HG03025 (cell line): ENCODE results near the gene MAPK4.

Experiments used
- ATAC-seq: cut with Tn5 transposase; IDR thresholded peaks from one replicate; pipeline ENCODE4 v1.9.1; 2021; ENCODE audit warnings: mild to moderate bottlenecking, moderate library complexity; ENCODE audit not compliant: unreplicated experiment, low FRiP score

MAPK4 gene

GRCh38 chr18:50707855-50708469 lies 148.1 kb downstream of the MAPK4 start:
- no peak for ATAC-seq

GRCh38 chr18:50709193-50709592 lies 149.3 kb downstream of the MAPK4 start:
- ATAC-seq: no peak

GRCh38 chr18:50711386-50711785 lies 151.5 kb downstream of the MAPK4 start:
- no peak for ATAC-seq

- ATAC-seq: no peak
Observed at GRCh38 chr18:50715919-50716318, 156.0 kb downstream of the MAPK4 start.

- no peak for ATAC-seq
Observed at GRCh38 chr18:50716902-50717301, 157.0 kb downstream of the MAPK4 start.

GRCh38 chr18:50717563-50717962 lies 157.7 kb downstream of the MAPK4 start:
- no peak for ATAC-seq

- no peak for ATAC-seq
Observed at GRCh38 chr18:50719471-50720324, 159.8 kb downstream of the MAPK4 start.

GRCh38 chr18:50720325-50720674 lies 160.4 kb downstream of the MAPK4 start:
- ATAC-seq: no peak

GRCh38 chr18:50721006-50721405 lies 161.1 kb downstream of the MAPK4 start:
- no peak for ATAC-seq

- ATAC-seq: no peak
Observed at GRCh38 chr18:50721451-50722120, 161.7 kb downstream of the MAPK4 start.

- ATAC-seq: no peak
Observed at GRCh38 chr18:50722311-50722710, 162.4 kb downstream of the MAPK4 start.

GRCh38 chr18:50724751-50725151 lies 164.9 kb downstream of the MAPK4 start:
- no peak for ATAC-seq

- ATAC-seq: peak; percentile 60
Observed at GRCh38 chr18:50726960-50727589, 167.2 kb downstream of the MAPK4 start.

GRCh38 chr18:50727721-50728471 lies 168.0 kb downstream of the MAPK4 start:
- no peak for ATAC-seq

GRCh38 chr18:50729376-50729775 lies 169.5 kb downstream of the MAPK4 start:
- no peak for ATAC-seq

- no peak for ATAC-seq
Observed at GRCh38 chr18:50729986-50730385, 170.1 kb downstream of the MAPK4 start.

GRCh38 chr18:50734342-50734741 lies 174.5 kb downstream of the MAPK4 start:
- no peak for ATAC-seq

- no peak for ATAC-seq
Observed at GRCh38 chr18:50734886-50735285, 175.0 kb downstream of the MAPK4 start.

GRCh38 chr18:50737127-50737526 lies 177.2 kb downstream of the MAPK4 start:
- ATAC-seq: no peak

GRCh38 chr18:50738098-50738757 lies 178.3 kb downstream of the MAPK4 start:
- no peak for ATAC-seq
